Measurements from ENCODE around the gene NKX2-2.

The NKX2-2 gene

GRCh38 chr20:21521596-21522480 is 8.0 kb upstream of the NKX2-2 start:
- no peak for DNase-seq (ENCODE audit: low spot score)

- DNase-seq (ENCODE audit: low spot score), result peak; percentile 25
These were observed 7.1 kb upstream of the NKX2-2 start for GRCh38 chr20:21520702-21521595.

GRCh38 chr20:21519136-21519584 is 5.3 kb upstream of the NKX2-2 start:
- DNase-seq (ENCODE audit: low spot score), result no peak

- no peak for DNase-seq (ENCODE audit: low spot score)
These were observed 4.6 kb upstream of the NKX2-2 start for GRCh38 chr20:21518292-21518991.

GRCh38 chr20:21517566-21518277 is 3.9 kb upstream of the NKX2-2 start:
- no peak for DNase-seq (ENCODE audit: low spot score)

- no peak for DNase-seq (ENCODE audit: low spot score)
These were observed 3.1 kb upstream of the NKX2-2 start for GRCh38 chr20:21516861-21517565.

- no peak for DNase-seq (ENCODE audit: low spot score)
These were observed 2.3 kb upstream of the NKX2-2 start for GRCh38 chr20:21516180-21516567.

- DNase-seq (ENCODE audit: low spot score), result no peak
These were observed 1.7 kb upstream of the NKX2-2 start for GRCh38 chr20:21515300-21516179.

- no peak for DNase-seq (ENCODE audit: low spot score)
These were observed 838 bp upstream of the NKX2-2 start for GRCh38 chr20:21514553-21515251.

- no peak for DNase-seq (ENCODE audit: low spot score)
These were observed 642 bp downstream of the NKX2-2 start for GRCh38 chr20:21513181-21513663.

- no peak for DNase-seq (ENCODE audit: low spot score)
These were observed 1.2 kb downstream of the NKX2-2 start for GRCh38 chr20:21512634-21513180.

GRCh38 chr20:21511850-21512633 is 1.8 kb downstream of the NKX2-2 start:
- no peak for DNase-seq (ENCODE audit: low spot score)

GRCh38 chr20:21511485-21511849 is 2.4 kb downstream of the NKX2-2 start:
- no peak for DNase-seq (ENCODE audit: low spot score)

- no peak for DNase-seq (ENCODE audit: low spot score)
These were observed 3.2 kb downstream of the NKX2-2 start for GRCh38 chr20:21510414-21511384.

- no peak for DNase-seq (ENCODE audit: low spot score)
These were observed 4.1 kb downstream of the NKX2-2 start for GRCh38 chr20:21509597-21510371.

GRCh38 chr20:21509079-21509596 is 4.7 kb downstream of the NKX2-2 start:
- DNase-seq (ENCODE audit: low spot score), result no peak

Measured in SW480 (cell line).